Measurements from ENCODE around the gene POLA2.
A peak's percentile ranks its signal among the peaks of the same experiment; 100 is the strongest.

POLA2 gene

DNA sequence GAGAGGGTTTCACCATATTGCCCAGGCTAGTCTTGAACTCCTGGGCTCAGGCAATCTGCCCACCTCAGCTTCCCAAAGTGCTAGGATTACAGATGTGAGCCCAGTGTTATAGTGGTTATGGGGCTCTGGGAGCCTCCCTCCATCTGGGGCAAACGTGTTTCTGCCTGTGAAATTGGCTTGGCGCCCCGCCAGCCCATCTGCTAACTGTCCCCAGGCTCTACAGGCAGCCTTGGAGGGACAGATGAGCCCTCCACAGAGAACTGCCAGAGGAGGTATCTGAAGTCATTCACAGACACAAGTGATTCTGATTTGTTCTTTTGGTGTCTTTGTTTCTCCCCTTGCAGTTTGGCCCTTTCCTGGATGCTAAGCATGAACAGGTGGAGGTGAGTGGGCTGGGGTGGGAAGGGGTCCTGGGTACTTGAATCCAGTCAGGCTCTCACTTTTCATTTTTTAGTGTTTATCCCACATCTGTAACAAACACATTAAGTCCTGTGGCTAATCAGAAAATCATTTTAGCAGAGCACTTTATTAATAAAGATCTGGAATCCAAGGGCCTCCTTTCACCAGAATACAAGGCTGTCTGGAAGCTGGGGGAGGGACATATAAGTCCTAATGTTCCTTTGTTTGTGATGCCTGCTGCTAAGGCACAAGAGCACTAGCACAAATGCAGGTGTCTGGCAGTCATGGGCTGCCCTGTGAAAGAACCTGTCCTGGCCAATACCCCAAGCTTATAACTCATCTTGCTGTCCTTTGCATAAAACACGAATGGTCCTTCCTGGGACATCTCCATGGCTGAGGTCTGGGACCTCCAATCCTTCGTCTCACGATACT is 27.2 kb downstream of the POLA2 start:
- DNase-seq, result peak; percentile 69

DNA sequence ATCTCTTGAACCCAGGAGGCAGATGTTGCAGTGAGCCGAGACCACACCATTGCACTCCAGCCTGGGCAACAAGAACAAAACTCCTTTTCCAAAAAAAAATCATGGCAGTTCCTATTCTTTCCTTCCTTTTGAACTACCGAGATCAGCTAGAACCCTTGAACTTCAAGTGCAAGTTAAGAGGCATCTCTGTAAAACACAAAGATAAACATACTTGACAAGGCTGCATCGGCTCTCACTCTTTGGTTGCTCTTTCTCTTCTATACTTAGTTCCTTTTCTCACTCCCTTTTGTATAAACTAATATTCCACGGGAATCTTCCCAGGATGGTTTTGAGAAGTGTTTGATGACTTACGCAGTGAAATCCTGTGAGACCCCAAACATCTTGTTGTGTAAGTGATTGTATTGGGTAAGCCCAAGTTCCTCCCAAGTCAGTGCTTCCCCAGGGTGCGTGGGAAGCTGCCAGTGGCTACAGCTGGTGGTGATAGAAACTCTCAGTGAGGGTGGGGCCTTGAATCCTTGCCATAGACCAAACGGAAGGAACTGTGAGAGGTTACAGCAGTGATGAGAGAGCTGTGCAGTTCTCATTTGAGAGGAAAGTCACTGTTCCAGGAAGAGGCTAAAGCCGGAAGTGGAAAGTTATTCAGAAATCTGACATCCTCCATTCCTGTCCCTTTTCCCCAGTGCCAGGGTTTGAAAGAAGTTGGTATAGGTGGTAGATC is 28.8 kb downstream of the POLA2 start:
- DNase-seq, result peak; percentile 95

DNA sequence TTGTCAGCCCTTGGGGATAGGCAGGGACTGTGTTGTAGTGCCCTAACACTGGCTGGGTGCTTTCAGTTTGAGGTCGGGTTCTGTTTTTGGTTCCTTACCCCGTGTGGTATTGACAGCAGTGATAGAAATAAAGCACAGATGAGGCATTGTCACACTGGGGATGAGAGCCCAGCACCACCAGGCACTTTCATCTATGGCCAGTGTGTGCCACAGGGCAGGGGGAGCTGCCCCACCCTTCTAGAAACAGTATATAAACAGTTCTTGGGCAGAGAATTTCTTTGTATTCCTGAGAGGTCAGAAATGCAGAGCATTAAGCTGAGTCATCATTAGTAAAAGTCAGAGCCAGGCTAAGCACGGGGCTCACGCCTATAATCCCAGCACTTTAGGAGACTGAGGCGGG is 29.9 kb downstream of the POLA2 start:
- DNase-seq, result no peak

DNA sequence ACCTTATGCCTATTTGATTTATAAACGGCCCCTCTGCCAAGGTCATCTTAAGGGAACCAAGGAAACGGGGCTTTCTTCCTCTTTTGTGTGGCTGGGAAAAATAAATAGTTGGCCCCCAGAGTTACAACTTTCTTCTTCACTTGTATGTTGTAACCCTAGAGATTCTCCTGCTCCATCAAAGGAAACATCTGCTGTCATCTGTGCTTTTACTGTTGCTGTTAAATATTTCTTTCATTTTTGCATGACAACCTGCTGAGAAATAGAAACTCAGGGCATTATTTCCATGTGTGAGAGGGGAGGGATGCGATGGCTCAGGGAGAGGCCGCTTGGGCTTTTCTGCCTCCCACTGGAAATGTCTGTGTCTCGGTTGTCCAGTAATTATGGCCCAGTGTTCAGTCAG is 31.1 kb downstream of the POLA2 start:
- no peak for DNase-seq

DNA sequence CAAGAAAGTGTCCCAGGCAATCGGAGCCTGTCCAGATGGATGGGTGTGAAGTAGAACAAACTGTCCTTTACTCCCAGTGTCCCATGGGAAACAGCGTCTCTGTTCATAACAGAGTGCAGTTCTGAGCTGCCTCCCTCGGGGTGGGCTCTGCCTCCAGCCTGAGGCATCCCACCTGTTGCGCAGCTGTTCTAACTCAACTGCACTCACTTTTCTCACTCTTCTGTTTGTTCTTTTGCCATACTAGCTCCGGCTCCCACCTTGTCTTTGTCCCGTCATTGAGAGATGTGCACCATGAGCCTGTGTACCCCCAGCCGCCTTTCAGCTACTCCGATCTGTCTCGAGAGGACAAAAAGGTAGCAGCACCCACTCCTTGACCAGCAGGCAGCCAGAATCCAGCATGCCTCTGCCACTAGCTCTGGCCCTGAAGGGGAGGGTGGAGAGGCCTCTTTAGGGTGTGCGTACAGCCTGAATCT is 32.2 kb downstream of the POLA2 start:
- peak; percentile 62 for DNase-seq

DNA sequence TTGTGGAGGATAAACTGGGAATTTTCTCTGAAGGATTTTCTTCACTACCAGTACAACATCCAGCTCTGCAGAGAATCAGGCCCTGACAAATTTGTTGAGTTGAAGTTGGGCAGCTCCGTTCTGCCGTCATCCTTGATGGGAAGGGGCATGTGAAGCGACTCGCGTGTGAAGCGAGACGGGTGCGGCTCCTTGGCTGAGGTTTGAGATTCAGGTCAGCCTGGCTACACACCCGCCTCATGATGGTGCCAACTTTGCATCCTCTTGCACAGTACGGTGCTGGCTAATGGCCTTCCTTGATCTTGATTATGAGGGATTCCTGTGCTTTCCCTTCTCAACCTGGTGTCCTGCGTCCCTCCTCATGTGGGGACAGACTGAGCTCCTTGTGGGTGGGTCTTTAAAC is 33.2 kb downstream of the POLA2 start:
- peak; percentile 29 for DNase-seq

DNA sequence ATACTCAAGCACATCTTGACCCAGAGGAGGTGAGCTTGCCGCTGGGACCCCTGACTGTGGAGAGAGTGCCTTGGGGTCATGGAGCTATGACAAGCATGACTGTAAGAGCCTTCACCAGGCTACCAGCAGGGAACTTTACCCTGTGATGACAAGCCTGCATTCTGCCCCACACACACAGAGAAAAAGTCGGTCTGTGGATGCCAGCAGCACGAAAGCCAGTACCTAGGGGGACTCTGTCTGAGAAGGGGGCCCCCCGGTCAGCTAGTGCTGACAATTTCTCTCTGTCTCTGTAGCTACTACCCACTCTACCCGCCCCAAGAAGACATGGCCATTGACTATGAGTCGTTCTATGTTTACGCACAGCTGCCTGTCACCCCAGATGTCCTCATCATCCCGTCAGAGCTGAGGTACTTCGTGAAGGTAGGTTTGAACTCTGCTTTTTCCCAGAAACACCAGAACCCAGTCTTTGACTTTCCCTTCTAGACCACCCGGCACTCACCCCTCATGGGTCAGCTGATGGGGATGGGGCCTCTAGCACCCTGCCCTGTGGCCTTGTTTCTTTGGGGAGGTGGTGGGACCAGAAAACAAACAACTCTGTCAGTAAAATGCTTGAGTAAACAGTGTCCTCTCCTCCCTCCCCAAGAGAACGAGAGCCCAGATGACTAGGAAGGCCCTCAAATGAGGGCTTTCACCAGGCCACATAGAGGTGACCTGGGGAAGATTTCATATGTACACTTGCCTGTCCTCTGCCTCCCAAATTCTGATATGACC is 34.0 kb downstream of the POLA2 start:
- no peak for DNase-seq

DNA sequence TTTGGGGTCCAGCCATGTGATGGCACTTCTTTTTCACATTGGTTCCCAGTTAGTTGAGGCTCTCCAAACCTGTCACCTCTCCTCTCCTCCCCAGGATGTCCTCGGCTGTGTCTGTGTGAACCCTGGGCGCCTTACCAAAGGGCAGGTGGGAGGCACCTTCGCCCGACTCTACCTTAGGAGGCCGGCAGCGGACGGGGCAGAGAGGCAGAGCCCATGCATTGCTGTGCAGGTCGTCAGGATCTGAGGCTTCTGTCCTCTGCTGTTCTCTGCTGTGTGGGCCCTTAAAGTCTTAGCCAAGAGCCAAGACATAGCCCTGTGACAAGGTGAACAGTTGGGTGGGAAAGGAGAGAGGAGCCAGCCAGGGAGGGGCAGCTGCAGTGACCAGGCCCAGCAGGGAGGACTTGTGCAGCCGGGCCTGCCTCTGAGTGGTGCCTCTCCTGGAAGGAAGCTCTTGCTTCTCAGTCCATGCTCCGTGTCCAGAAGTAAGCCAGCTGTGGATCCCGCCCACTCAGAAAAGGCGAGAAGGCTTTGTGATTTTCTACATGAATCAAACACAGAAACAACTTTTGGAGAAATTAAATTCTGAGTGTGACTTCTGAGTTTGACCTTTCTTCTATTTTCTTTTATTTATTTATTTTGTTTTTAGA is 35.4 kb downstream of the POLA2 start:
- DNase-seq, result peak; percentile 30

DNA sequence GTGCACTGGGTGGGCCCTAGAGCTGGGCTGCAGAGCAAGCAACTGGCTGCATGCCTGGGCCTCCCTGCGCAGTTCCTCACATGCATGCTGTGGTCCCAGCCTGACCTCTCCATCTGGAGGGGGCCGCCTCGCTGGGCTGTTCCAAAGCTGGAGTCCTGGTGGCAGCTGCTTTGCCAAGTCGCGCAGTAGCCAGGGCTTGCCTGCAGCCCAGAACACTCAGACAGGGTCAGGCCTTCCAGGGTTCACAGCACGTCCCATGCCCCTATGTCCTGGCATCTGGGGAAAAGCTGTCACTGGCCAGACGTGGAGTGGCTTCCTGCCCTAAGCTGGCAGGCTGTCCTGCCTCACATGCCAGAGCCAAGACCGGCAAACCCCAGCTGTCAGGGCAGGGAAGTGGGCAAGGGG is 36.4 kb downstream of the POLA2 start:
- peak; percentile 93 for DNase-seq

DNA sequence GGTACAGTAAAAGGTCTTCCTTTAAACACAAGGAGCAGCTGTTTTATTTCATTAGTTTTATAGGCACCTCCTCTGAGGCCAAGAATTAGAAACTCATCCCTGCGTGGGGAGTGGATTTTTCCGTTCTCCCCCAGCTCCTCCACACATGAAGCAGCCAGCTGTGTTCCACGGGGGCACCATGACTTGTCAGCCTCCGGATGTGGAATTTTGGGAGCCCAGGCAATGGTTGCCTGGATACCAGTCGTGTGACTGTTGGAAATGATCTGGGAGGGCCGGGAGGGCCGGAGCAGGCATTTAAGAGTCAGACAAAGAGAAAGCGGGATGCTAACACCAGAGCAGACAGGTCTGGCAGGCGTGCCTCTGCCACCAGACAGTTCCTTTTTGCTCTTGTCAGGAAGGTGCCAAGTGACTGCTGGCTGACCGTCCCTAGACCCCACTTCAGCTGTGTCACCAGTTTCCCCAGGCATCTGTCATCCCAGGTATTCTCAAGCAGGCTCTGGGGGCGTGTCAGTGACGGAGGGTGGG is 37.0 kb downstream of the POLA2 start:
- DNase-seq, result peak; percentile 86

DNA sequence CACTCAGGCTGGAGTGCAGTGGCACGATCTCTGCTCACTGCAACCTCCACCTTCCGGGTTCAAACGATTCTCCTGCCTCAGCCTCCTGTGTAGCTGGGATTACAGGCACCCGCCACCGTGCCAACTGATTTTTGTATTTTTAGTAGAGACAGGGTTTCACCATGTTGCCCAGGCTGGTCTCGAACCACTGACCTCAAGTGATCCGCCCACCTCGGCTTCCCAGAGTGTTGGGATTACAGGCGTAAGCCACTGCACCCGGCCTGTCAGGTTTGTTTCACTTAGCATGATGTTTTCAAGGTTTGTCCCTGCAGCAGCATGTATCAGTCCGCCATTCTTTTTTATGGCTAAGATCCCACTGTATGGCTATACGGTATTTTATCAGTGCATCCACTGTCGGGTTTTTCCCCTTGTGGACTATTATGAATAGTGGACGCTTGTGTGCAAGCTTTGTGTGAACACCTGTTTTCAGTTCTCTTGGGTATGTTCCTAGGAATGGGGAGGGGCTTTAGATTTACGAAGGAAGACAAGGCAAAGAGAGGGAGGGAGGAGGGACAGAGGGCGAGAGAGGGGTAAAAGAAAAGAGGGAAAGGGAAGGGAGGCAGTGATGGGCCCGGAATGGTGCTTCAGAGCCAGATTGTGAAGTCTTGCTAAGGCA is 39.0 kb downstream of the POLA2 start:
- no peak for DNase-seq

DNA sequence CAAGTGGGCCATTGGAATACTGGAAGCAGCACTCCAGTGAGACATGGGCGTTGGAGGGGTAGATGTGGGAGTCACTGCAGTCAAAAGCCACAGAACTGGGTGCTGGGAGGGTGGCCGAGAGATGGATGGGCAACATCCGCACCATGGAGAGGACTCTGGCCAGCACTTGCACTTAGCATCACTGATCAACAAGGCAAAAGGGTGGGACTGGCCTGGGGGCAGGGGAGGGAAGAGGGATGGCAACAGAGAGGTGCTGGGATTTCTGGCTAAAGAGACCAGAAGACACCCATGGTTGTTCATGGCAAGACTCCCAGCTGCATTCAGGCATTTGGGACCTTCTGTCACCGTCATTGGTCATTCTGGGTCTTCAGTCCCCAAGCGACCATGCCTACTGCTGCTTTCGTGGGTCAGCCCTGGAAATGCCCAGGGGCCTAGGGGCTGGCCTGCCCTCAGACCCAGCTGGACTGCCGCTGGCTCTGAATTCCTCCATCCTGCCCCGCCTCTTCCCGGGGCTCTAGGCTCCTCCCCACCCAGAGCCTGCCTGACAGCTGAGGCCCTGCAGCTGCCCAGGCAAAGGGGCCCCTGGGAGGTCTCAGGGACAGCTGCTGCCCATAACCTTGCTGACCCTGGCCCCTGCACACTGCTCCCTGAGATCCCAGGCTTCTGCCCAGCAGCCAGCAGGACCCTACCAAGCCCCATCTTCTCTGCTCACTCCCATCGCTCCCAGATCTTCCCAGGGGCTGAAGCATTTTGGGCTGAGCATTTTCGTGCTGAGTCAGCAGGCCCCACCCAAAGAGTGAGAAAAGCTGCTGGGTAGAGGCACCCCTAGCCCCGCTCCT is 39.9 kb downstream of the POLA2 start:
- peak; percentile 85 for DNase-seq

DNA sequence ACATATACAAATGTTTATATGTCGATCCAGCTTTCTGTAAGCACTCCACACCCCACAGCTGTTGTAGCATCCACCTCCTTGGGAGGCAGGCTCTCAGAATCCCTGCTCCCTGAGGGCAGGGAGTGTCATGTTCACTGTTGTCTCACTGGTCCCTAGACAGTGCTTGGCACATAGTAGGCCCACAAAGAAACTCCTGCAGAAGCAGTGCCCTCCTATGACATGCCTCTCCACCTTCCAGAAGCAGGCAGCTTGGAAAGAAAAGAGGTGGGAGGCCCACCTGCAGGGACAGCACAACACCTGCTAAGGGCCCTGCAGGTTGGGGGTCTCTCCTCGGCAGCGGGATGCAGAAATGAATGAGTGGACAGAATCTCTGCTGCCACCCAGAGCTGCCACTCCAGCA is 41.8 kb downstream of the POLA2 start:
- no peak for DNase-seq

DNA sequence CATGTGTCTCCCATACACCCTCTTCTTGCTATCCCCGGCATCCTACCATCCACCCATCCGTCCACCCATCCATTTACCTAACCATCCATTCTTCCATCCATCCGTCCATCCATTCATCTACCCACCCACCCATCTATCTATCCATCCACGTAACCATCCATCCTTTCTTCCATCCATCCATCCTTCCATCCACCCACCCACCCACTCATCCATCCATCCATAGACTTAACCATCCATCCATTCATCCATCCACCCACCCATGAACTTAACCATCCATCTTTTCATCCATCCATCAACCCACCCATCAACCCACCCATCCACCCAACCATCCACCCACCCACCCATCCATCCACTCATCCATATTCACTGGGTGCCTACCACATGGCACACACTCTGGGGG is 42.3 kb downstream of the POLA2 start:
- no peak for DNase-seq

DNA sequence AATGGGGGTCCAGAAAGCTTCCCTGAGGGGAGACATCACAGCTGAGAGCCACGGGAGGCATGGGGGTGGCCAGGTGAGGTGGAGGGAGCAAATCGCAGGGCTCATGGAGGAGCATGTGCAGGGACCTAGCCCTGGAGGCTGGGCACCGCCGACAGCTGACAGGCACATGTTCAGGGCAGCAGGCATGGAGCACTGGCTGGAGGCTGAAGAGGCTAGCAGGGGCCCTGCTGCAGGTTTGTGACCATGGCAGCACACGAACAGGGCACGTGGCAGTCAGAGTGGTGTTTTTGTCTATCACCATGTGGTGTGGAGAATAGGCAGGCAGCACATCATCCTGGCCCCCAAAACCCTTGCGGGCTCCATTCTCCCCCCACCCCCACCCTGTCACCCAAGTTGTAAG is 42.9 kb downstream of the POLA2 start:
- DNase-seq, result no peak

DNA sequence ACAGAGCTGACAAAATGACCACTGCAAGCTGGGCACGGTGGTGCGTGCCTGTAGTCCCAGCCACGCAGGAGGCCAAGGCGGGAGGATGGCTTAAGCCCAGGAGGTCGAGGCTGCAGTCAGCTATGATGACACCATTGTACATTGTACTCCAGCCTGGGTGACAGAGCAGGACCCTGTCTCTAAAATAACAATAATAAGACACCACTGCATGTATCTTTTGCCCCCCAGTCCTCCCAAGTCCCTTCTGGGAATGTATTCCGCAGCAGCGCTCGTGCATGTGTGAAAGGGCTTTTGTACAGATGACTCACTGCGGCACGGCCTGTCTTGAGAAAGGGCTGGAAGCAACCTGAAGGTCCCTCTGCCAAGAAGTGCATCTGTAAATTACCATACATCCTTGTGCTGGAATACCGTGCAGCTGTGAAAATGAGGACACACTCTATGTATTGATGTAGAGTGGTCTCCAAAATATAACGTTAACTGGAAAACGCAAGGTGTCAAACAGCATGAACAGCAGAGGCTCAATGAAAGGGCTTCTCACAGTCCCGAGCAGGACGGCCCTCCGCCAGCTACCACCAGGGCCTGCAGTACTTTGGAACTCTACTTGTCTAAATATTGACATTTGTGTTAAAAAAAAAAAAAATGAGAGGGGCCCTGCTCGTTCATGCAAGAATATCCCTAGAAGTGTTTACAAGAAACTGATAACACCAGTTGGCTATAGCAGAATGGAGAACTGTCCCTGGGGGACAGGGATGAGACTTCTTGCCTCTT is 43.9 kb downstream of the POLA2 start:
- DNase-seq, result peak; percentile 67

DNA sequence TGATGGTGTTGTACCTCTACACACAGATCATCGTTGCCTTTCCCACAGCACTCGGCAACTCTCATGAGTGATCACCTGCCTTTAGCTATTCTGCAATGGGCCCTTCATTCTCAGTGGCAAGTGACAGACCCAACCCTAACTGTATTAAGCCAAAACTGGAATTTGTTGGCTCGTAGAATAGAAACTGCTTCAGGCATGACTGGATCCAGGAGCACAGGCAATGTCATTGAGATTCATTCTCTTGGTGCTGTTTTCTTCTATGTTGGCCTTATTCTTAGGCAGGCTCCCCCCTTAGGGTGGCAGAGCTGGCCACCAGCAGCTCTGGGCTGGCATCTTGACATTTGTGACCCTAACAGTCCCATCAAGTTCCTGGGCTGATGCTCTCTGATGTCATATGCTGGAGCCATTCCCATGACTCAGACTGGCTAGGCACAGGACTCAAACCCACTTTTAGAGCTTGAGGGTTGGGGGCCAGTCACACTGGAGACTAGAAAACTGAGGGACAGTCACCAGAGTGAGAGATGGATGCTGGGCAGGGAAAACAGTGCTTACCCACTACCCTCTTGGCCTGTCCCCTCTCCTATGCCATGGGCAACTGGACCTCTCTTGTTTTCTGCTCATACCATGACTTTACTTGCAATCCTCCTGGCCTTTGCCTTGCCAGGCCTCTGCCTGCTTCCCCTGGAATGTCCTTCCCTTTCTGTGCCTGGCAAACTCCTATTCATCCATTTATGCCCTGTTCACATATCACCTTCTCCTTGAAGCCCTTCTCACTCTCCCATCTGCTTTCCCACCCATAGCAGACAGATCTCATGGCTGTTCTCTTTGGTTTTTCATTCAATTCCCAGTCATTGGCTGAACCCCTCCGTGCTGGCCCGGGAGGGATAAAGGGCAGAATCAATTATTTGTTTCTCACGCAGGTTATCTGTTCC is 45.8 kb downstream of the POLA2 start:
- no peak for DNase-seq

DNA sequence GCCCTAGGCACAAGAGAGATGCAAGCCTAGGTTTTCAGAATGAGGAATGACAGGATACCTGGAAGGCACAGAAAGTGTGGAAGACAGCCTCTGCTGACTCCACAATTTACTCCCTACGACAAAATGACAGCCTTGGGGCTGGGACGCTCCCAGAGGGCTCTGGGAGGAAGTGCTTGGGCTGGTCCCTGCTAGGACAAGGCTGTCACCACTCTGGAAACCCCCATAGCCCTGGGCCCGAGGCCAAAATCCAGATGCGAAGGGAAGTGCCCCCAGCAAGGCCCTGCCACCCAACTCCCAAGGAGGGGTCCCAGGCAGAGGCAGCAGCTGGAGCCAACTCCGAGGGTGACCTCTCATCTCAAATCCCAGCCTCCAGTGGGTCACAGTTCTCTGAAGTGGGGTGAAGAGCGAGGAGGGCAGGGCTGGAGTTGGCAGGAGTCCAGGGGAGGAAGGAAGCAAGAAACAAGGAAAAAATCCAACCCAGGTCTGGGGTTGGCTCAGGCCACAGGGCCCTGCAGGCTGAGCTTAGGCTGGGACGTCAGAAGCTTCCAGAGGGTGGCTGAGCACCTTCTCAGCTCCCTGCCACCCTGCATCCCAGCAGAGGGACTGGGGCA is 46.6 kb downstream of the POLA2 start:
- peak; percentile 51 for DNase-seq

DNA sequence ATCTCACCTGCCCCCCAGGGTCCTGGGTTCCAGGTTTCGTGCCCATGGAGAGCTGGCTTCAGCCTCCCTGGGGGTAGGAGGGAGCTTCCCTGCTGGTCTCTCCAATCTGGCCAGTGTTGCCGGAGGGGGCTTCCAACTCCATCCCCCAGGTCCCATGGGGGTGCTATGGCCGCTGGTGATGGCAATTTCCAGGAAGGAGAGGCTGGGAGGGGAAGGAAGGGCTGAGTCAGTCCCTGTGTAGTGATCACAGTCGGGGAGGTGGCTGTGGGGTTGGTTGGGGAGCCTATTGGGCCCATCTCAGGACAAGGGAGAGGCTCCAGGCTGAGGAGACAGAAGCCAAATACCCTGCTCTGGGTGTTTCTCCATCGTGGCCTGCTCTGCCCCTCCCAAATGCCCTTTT is 47.2 kb downstream of the POLA2 start:
- peak; percentile 36 for DNase-seq

Data from femur (tissue), 1 donor.